Measurements from ENCODE around the gene ELOVL5.

Gene ELOVL5

DNA sequence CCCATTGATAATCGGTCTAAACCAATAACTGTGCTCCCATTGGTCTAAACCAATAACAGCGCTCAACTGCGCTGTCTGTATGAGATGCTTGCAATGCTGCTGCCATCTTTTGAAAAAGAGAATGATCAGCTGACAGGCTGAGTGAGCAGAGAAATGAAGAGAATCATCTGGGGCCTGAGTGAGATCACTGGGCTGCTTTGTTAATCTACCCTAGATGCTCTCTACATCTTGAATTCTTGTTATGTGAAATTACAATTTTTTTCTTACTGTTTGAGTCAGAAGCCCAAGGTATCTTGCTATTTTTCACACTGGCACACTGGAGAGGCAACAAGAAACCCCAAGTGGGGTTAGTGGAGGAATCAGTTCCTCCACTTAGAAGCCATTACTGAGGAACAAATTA lies 108.6 kb downstream of the ELOVL5 start:
- no peak for DNase-seq (ENCODE audit: low read depth in 2 of 2)

DNA sequence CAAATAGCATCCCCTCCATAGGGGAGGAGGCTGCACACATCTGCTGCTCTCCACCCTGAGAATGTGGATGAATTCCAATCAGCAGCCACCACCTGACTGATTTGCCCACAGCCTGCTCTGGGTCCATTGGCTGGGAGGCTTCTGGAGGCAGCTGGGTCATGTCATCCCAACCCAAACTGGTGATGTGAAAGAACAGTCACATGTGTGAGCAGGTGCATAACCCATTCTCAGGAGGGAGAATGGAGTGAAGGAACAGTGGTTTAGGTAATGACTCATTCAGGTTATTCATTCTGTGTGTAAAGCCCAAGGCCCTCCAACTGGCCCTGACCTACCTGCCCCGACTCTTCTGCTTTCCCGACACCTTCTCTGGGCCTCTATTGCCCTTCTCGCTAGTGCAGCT lies 109.2 kb downstream of the ELOVL5 start:
- DNase-seq (ENCODE audit: low read depth in 2 of 2) = no peak

DNA sequence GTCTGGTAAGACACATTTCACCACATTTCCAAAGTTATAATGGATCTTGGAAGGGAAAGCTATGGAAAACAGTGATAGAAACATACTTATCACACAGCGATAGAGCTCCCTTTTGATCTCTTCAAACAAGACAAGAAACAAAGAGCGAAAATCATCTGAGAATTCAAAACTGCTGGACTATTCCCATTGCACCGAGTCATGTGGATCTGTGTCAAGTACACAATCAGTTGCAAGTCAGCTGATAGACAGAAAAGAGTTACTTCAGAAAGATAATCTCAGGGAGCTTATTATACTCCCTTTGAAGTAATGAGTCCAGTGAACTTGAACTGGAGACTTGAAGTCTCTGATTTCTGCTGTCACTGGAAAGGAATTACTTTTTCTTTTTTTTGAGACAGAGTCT lies 110.4 kb downstream of the ELOVL5 start:
- DNase-seq (ENCODE audit: low read depth in 2 of 2) = no peak

DNA sequence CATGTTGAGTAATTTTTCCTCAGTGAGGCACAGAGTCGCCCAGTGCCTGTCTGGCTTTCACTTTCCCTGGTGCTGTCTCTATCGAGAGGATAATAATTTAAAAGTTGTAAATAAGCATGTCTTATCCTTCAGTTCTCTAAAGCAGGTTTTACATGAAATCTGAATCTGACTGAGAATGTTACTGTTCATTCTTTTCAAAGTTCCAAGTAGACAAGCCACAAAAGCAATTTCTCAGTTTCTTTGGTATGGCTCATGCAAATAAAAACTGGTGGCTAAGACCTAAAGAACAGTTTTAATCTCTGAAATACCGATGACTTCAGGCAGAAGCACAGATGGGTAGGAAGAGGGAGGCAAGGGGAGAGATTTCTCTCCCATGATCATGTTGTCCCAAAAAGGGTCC lies 112.5 kb downstream of the ELOVL5 start:
- DNase-seq (ENCODE audit: low read depth in 2 of 2) = no peak

DNA sequence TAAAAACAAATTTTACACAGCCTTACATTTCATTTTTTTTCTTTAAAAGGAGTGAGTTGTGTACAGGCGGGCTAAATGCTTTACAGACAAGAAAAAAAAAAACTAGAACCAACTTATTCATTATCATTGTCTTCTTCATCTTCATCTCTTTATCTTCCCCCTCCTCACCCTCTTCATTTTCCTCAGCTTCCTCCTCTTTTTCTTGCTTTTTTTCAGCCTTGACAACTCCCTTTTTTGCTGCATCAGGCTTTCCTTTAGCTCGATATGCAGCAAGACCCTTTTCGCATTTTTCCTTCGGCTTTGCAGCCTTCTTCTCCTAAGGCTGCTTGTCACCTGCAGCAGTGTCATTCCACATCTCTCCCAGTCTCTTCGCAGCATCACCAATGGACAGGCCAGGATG lies 113.2 kb downstream of the ELOVL5 start:
- DNase-seq (ENCODE audit: low read depth in 2 of 2) = no peak

DNA sequence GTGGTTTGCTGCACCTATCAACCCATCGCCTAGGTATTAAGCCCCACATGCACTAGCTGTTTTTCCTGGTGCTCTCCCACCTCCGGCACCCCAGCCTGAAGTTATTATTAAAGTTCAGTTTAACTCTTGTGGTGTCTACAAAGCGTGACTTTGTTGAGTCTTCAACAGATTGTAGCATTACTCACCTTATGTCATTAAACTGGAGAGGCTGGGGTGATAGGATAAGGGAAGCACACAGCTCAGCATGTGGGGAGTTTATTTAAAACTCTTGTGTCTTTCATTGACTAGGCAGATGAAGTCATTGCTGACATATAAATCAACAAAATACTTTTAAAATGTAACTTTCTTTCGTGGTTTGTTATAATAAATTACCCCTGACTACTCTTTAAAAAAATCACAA lies 115.4 kb downstream of the ELOVL5 start:
- no peak for DNase-seq (ENCODE audit: low read depth in 2 of 2)

DNA sequence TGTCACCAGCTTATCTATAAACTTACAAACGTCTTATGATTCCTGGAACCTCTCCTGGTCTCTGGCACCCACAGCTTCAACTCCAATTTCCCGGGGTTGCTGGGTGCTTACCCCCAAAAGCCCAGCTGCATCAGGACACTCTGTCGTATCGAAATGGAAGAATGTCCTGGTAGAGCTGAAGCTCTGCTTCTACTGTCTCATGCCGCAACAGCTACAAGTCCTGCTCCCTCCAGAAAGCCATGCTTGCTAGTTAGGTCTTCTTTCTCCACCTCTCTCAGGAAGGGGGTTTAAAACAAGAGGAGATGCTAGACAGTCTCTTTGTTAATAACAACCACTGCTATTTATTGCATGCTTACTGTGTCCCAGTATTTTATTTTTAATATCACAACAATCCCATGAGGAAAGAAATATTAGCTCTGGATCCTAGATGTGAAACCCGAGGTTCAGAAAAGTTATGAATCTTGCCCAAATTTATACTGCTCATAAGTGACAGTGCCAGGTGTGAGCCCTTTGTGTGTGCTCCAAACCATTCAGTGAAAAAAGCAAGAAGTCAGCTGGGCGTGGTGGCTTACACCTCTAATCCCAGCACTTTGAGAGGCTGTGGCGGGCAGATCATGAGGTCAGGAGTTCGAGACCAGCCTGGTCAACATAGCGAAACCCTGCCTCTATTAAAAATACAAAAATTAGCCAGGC lies 117.8 kb downstream of the ELOVL5 start:
- no peak for DNase-seq (ENCODE audit: low read depth in 2 of 2)

DNA sequence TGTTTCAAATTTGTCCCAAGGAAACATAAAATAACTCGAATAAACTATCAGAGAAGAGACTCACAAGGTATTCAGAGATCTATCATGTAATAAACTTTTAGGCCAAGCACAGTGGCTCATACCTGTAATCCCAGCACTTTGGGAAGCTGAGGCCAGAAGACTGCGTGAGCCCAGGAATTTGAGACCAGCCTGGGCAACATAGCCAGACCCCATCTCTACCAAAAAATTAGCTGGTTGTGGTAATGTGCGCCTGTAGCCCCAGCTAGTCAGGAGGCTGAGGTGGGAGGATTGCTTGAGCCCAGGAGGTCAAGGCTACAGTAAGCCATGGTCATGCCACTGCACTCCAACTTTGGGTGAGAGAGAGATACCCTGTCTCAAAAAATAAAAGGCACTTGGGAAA lies 120.9 kb downstream of the ELOVL5 start:
- no peak for DNase-seq (ENCODE audit: low read depth in 2 of 2)

DNA sequence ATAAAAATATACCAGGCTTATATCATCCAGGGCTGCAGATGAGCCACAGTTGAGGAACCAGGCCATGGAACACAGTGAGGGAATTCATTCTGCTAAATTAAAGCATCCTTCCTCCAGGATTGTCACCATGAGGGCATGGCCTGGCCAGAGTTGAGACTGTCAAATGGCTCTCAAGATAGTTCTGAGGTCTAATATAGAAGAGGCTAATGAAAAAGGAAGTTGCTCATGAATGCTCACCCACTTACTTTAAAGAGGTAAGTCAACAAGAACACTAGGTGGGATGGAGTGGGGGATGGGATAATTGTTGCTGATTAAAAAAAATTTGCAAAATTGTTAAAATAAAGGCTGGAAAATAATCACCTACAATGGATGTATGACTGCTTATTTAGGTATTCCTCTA lies 128.1 kb downstream of the ELOVL5 start:
- no peak for DNase-seq (ENCODE audit: low read depth in 2 of 2)

All from fibroblast of skin of left quadriceps (primary cell).